ENCODE measurements around the gene FOXJ1. TPM values are rescaled to one million over a fixed set of nuclear protein-coding genes. Genes with fewer than 3 reads are reported as not detected.
A peak's percentile ranks its signal among the peaks of the same experiment; 100 is the strongest.

Gene FOXJ1
- polyA plus RNA-seq, 2 of the 4 experiments (the other 2 are of a cell fraction) = 0.09 to 0.50 TPM

- H3K4me2 ChIP-seq = no peak overlapping the region
- H3K4me3 ChIP-seq = no peak overlapping the region
- no peak overlapping the region for H3K27ac ChIP-seq
- DNase-seq (ENCODE audit: low read depth in 1 of 2, low spot score in 1 of 2) (no peak), ATAC-seq (no peak), FAIRE-seq (peak; percentile 80)
- WGBS (ENCODE audit: missing lambda C conversion rate) = 76% methylated on average over 1 of the region's 1 CpG
- ChIA-PET POLR2A (no interaction called here), CTCF (interaction anchor here (0.6 to 38.7 kb wide), 14 partner anchors 8 to 280 kb away, joined by 3 to 755 read pairs (median 8); partner anchors contain the start of genes EXOC7 and FOXJ1)
- H3K4me1 ChIP-seq = peaks cover 8% of the 10 kb centered on the region
- TF ChIP-seq FOSB (CRISPR knock-in tag; IDR thresholded peaks at IDR 0.05) = no peak
- no peak for TF ChIP-seq HOXB5 (CRISPR knock-in tag; IDR thresholded peaks at IDR 0.05)
- TF ChIP-seq POLR2AphosphoS2 (conservative IDR thresholded peaks at IDR 0.05; ENCODE audit: low read length) = no peak
- TF ChIP-seq GATA3 (IDR thresholded peaks at IDR 0.05; ENCODE audit: borderline replicate concordance) = no peak
- no peak for TF ChIP-seq RFX5 (IDR thresholded peaks at IDR 0.05)
- no peak for TF ChIP-seq MAFK (IDR thresholded peaks at IDR 0.05; ENCODE audit: partially characterized antibody)
- no peak for TF ChIP-seq RNF2 (IDR thresholded peaks at IDR 0.05; ENCODE audit: borderline replicate concordance, low read depth)
- TF ChIP-seq RARB (CRISPR knock-in tag; IDR thresholded peaks at IDR 0.05) = no peak
- TF ChIP-seq CBX8 (IDR thresholded peaks at IDR 0.05) = no peak
- TF ChIP-seq CTCF (IDR thresholded peaks at IDR 0.05) = no peak
- TF ChIP-seq KDM1A (IDR thresholded peaks at IDR 0.05; ENCODE audit: low read depth) = no peak
- no peak for TF ChIP-seq JUNB (IDR thresholded peaks at IDR 0.05)
- no peak for TF ChIP-seq ESRRA (IDR thresholded peaks at IDR 0.05; ENCODE audit: borderline replicate concordance, low read length)
- TF ChIP-seq SMC3 (IDR thresholded peaks at IDR 0.05) = no peak
- no peak for TF ChIP-seq KDM5A (IDR thresholded peaks at IDR 0.05)
- no peaks in the 10 kb centered on the region for H3K9me3 ChIP-seq
These were observed 15.1 kb downstream of the FOXJ1 start for GRCh38 chr17:76125922-76126321.

GRCh38 chr17:76125391-76125675 is 15.7 kb downstream of the FOXJ1 start:
- no peak for TF ChIP-seq GATA3 (IDR thresholded peaks at IDR 0.05; ENCODE audit: borderline replicate concordance)
- no peak for TF ChIP-seq JUN (IDR thresholded peaks at IDR 0.05)
- TF ChIP-seq CTCF (IDR thresholded peaks at IDR 0.05) = no peak
- no peak for TF ChIP-seq CEBPB (IDR thresholded peaks at IDR 0.05)
- TF ChIP-seq NPAS2 (CRISPR knock-in tag; IDR thresholded peaks at IDR 0.05; ENCODE audit: borderline replicate concordance) = no peak
- TF ChIP-seq CBX2 (IDR thresholded peaks at IDR 0.05; ENCODE audit: borderline replicate concordance, low read depth) = no peak
- no peak for TF ChIP-seq RAD21 (conservative IDR thresholded peaks at IDR 0.05 in 1 of 2, IDR thresholded peaks at IDR 0.05 in 1 of 2)
- no peak for TF ChIP-seq HES2 (IDR thresholded peaks at IDR 0.05)
- TF ChIP-seq E2F6 (IDR thresholded peaks at IDR 0.05; ENCODE audit: borderline replicate concordance, low read depth) = no peak
- TF ChIP-seq HOXA7 (CRISPR knock-in tag; IDR thresholded peaks at IDR 0.05) = no peak
- no peak for TF ChIP-seq RNF2 (IDR thresholded peaks at IDR 0.05; ENCODE audit: borderline replicate concordance, low read depth)
- no peak for TF ChIP-seq ZSCAN20 (CRISPR knock-in tag; IDR thresholded peaks at IDR 0.05)
- TF ChIP-seq ZFP36 (IDR thresholded peaks at IDR 0.05; ENCODE audit: borderline replicate concordance, partially characterized antibody) = no peak
- TF ChIP-seq SREBF2 (IDR thresholded peaks at IDR 0.05) = no peak
- no peak for TF ChIP-seq MAFK (IDR thresholded peaks at IDR 0.05; ENCODE audit: partially characterized antibody)
- TF ChIP-seq EHMT2 (IDR thresholded peaks at IDR 0.05; ENCODE audit: low read depth) = no peak
- TF ChIP-seq MYC (IDR thresholded peaks at IDR 0.05; ENCODE audit: borderline replicate concordance, low read length) = no peak
- no peak for TF ChIP-seq ELK1 (IDR thresholded peaks at IDR 0.05; ENCODE audit: low read depth, low read length)
- no peak for TF ChIP-seq PBX3 (IDR thresholded peaks at IDR 0.05)
- no peak overlapping the region for H3K27ac ChIP-seq
- no peaks in the 10 kb centered on the region for H3K9me3 ChIP-seq
- no peak for DNase-seq (ENCODE audit: low read depth in 1 of 2, low spot score in 1 of 2)
- H3K4me3 ChIP-seq = no peak overlapping the region
- no peak overlapping the region for H3K4me2 ChIP-seq
- H3K4me1 ChIP-seq = peaks cover 8% of the 10 kb centered on the region
- FAIRE-seq = no peak
- CTCF ChIA-PET = interaction anchor here (0.6 to 38.7 kb wide), 9 partner anchors 9 to 275 kb away, joined by 3 to 755 read pairs (median 20); partner anchors contain the start of gene FOXJ1
- WGBS (ENCODE audit: missing lambda C conversion rate) = 49% methylated on average over 5 of the region's 5 CpGs
- POLR2A ChIA-PET = no interaction called here
- ATAC-seq = no peak
